HG02798 (cell line): ENCODE data around the gene WDR18.
"Not testable (repeated sequence)": the region's sequence is repeated elsewhere in the genome, so short reads cannot be mapped to it uniquely, and the experiment has no call there.

Source experiments
- ATAC-seq: cut with Tn5 transposase; IDR thresholded peaks from one replicate; pipeline ENCODE4 v1.9.1; 2021; ENCODE audit warnings: mild to moderate bottlenecking; ENCODE audit not compliant: unreplicated experiment, poor library complexity

Gene WDR18

GRCh38 chr19:948842-949496, 35.2 kb upstream of the WDR18 start:
- ATAC-seq, result no peak

- no peak for ATAC-seq
Measured at GRCh38 chr19:950352-951066, 33.6 kb upstream of the WDR18 start.

- no peak for ATAC-seq
Measured at GRCh38 chr19:952049-952679, 32.0 kb upstream of the WDR18 start.

GRCh38 chr19:952680-953444, 31.3 kb upstream of the WDR18 start:
- ATAC-seq, result no peak

- no peak for ATAC-seq
Measured at GRCh38 chr19:953445-954271, 30.5 kb upstream of the WDR18 start.

GRCh38 chr19:954272-954671, 29.9 kb upstream of the WDR18 start:
- ATAC-seq, result no peak

- ATAC-seq, result peak; percentile 66
Measured at GRCh38 chr19:954672-955494, 29.3 kb upstream of the WDR18 start.

GRCh38 chr19:955803-956765, 28.1 kb upstream of the WDR18 start:
- ATAC-seq, result no peak

GRCh38 chr19:956766-957440, 27.2 kb upstream of the WDR18 start:
- no peak for ATAC-seq

- ATAC-seq, result not testable (repeated sequence)
Measured at GRCh38 chr19:957578-957977, 26.6 kb upstream of the WDR18 start.

GRCh38 chr19:958967-959855, 24.9 kb upstream of the WDR18 start:
- ATAC-seq, result no peak

- no peak for ATAC-seq
Measured at GRCh38 chr19:960020-960419, 24.1 kb upstream of the WDR18 start.

GRCh38 chr19:960601-960938, 23.6 kb upstream of the WDR18 start:
- no peak for ATAC-seq

- no peak for ATAC-seq
Measured at GRCh38 chr19:961866-962620, 22.1 kb upstream of the WDR18 start.

GRCh38 chr19:962683-963400, 21.3 kb upstream of the WDR18 start:
- ATAC-seq, result no peak
